HG03064 (cell line): ENCODE data around the gene GAP43.

Experiments
- ATAC-seq: cut with Tn5 transposase; IDR thresholded peaks from one replicate; pipeline ENCODE4 v1.9.1; 2021; ENCODE audit warnings: low read depth; ENCODE audit not compliant: unreplicated experiment

The GAP43 gene

DNA sequence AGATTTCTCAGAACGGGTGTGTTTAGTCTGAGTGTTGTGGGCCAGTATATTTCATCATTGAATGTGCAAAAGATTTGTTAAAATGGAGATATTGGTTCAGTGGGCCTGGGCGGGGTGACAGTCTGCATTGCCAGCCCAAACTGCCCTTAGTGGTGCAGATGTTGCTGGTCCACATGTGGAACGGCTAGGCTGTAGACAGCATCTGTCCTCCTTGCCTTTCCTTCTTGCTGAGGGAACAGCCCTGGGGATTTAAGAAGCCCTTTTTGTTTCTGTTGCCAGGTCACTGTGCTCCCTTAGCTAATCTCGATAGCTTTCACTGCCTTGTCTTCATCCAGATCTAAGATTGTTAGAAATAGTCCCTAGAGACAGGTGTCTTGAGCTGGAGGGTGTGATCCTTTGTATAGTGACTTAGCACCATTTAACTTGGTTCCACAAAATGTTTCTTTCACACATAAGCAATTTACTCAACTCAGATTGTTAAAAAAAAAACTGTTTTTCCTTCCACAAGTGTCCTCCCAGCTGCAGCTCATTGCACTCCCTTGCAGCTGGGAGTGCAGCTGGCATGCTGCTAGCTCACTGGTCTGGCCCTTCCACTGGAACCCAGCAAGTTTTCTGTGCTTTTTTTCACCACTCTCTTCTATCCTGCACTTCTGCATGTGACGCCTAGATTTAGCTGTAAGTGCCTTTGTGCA is 37.5 kb downstream of the GAP43 start:
- ATAC-seq: no peak

DNA sequence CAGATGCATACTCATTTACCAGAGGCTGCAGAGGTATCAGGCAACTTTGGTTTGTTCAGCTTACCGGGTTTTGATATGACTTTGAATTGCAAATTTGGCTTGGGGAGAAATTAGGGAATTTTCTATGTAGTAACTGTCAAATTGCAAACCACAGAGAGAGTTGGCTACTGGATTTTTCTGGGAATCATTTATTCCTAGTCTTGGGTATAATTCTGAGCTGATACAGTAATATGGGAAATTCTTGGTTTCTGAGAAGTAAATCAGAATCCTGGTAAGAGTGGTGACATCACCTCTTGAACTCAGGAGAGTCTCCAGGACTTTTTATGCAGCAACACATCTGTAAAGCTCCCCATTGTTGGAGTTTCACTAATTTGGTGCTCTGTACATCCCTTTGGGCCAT is 39.0 kb downstream of the GAP43 start:
- ATAC-seq: no peak

DNA sequence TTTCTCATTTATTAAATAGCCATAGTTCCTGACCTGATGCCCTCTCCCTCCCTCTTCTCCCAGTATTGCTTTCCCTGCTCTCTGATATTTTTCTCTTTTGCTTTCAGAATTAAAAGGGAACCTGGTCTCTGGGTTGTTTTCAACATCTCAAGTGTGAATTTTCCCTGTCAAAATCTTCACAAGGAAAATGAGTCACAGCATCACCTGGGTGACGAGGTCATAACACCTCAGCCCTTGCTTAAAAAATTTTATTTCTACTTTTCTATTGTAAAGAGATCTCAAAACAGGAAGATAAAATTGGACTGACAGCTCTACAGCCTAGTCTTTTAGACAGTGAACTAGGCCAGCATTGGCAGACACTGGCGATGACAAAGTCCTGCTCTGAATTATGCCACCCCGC is 40.1 kb downstream of the GAP43 start:
- no peak for ATAC-seq

DNA sequence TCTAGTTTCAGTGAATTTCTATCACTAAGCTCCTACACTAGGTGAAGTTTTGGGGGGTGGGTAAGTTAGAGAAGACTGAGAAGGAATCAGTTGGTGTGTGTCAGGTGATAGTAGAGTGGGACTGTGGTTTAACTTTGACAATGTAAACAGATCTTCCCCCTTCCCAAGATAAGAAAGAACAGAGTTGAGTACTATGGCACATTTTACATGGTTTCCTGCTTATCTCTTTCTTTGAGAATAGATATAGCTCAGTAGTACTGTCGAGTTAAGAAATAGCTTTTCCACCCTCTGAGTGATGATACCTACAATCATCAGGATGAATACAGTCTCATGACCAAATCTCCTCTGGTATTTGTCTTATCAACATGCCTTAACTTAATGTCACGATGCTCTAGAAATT is 42.8 kb downstream of the GAP43 start:
- ATAC-seq: no peak

DNA sequence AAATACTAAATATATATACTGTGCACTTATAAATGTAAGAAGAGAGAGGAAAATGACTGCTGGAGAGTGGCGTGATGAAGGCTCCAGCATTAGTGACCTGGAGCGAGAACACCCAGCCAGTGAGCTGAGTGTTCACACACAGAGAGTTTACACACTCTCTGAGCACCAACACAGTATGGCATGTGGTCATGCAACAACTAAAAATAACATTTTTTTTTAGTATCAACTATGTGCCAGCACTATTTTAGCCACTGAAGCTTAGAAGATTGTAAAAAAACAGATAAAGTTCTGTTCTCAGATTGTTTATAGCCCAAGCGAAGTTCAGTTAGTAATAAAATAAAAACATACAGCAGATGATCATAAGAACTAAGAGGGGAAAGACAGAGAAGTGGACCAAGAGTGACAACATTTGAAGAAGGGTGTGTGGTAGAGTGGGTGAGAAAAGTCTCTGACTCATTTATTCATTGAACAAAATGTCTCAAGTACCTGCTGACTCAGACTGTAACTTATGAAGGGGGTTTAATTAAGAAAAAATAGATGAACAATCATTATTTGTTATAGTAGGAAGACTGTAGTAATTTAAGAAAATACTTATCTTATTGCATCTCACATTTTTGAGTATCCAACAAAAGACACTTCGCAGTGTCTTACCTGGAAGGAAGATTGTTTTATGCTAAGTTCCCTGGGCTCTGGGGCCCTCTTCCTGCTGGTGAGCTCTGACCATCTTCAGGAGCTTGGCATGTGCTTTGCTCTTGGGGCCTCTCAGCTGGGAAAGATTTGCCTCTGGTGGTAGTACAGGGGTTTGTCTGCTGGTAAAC is 43.8 kb downstream of the GAP43 start:
- ATAC-seq: peak; percentile 71

DNA sequence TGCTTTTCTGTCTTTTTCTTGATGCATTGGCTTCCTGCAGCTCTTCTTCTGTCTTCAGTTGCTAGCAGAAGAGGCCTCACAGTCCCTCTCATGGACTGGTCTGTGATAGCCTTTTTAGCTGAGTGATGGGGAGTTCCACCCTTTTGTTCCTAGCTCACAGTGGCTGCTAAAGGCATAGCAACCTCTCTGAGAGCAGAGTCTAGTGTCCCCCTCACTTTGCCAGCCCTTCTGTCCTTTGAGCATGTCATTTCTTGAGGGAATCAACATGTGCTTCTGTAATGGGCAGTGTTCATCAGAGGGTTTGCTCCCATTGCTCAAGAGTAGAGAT is 44.4 kb downstream of the GAP43 start:
- ATAC-seq: peak; percentile 19

DNA sequence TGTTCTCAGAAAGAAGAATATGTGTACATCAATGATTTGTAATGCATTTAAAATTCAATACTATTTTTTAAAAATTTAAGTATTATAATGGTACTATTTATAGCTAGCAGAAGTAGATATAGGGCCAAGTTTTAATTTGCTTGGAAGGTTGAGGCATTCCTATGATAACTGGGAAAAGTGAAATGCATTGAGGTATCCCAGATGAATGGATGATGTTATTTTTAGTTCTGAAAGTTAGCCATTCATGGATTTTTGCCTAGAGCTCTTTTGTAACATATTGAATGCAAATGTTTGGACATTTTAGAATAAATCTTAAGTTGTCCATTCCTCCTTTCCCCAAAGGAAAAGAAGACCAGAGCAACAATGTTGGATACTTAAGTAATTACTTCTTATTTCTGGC is 47.6 kb downstream of the GAP43 start:
- ATAC-seq: no peak

DNA sequence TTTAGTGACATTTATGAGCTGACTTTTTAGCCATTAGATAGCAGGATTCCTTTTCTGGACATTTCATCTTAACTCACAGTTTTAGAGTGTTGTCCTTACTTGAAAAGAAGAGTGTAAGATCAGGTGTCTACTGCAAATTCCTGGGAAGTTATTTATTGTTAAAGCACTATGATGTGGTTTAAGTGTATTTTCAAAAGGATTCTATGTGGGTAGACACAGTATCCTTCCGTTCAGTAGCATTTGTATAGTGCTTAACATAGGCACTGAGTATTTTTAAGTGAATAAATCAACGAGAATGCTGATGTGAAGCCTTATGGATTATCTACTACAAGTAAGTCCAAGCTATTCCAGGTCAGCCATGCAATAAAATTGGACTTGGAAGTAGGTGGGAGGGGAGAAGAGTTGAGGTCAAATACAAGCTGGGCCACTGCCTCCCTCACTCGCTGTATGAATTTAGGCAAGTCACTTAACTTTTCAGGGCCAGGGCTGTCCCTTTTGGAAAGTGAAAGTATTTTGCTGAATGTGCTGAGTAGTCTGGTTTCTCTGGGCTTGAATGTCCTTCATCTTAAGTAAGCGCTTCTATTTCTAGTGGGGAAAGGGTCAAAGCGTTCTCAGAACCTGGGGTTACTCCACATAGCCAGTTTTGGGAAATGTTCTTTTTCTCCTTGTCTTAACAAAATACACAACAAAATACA is 48.6 kb downstream of the GAP43 start:
- no peak for ATAC-seq

DNA sequence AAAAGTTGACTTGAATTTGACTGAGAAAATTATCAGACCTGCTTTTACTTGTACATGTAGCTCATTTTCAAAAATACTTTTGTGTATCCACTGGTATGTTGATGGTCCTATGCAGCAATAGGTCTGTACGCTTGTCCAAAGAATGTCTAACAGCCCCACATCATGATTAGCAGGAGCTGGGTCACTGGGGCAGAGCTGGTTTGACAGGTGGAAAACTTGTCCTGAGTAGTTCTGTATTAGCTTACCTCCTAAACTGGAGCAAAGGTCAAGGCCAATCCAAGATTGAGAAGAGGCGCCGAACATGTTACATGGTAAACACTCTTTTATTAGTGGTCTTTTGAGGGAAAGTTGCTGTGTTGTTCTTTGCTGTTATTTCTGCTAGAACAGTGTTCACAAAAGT is 50.6 kb downstream of the GAP43 start:
- no peak for ATAC-seq

DNA sequence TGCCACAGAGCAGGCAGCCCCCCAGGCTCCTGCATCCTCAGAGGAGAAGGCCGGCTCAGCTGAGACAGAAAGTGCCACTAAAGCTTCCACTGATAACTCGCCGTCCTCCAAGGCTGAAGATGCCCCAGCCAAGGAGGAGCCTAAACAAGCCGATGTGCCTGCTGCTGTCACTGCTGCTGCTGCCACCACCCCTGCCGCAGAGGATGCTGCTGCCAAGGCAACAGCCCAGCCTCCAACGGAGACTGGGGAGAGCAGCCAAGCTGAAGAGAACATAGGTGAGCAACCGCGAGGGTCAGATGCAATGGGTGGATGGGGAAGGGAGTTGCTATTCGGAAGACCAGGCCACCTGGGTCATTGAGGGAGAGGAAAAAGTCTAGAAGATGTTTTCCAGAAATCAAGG is 53.0 kb downstream of the GAP43 start:
- no peak for ATAC-seq

DNA sequence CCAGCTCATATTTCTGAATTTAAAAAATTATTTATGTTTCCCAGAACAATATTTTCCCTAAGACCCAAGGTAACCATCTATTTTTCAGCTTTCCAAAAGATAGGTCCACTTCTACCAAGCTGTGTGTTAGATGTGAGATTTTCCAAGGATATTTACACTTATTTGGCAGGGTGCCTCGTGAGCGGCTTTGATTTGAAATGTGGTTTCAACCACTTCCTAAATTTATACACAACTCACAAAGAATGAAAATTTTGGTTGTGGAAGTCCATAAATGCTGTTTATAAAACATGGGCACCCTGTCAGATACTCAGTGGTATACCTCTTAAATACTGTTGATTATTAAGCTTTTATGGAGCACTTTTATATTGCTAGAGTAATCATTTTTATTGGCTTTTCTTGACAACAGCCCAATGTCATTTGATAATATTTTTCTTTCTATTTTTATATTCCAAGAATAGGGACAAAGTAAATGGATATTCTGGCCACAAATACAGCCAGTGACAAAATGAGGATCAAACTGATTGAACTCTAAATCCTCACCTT is 57.6 kb downstream of the GAP43 start:
- ATAC-seq: no peak

DNA sequence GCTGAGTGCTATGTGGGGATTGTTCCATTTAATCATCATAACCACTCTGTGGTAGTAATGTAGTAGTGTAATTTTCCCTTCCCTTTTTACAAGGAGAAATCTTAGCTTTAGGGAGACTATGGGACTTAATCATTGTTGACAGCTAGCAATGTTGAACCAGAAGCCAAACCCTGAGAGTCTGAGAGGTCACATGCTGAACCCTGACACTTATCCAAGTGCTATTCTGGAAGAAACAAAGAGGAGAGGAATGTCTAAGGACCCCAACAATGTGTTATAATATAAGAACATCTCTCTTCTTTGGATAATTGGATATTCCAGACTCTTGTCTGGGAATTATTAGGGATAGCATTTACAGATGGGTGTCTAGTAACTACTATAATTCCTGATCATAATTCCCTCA is 58.4 kb downstream of the GAP43 start:
- no peak for ATAC-seq

DNA sequence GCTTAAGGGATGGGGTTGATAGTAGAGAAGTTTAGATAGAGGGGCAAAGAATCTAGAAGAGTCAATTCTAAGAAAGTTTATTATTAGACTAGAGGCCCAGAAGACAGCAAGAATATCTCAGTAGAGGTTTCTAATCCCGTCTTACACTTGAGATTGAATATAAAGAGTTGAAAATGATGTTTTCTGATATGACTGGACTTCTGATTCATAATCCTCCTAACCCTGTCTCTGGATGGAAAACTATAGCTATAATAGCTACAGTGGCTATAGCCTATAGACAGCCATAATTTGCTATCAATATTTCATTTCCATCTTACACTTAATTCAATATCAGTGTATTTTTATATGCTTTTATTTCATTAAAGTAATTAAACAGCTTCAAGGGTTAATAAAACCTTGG is 60.0 kb downstream of the GAP43 start:
- ATAC-seq: no peak

DNA sequence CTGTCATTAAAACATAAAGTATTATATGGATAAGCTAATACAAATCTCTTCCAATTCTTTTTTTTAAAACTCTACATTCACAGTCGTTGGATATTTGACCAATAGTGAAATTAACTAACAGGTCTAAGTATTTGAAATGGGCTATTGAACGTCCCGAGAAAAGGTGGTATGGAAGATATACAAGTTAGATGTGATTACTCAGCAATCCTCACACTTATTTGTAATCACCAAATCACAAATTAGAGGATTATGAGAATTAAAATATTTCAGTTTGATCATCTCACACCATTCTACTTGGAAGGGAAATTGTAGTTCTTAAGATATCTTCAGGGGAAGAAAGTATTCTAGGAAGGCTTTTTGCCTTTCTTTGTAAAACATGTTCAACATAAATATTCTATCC is 60.5 kb downstream of the GAP43 start:
- ATAC-seq: no peak

DNA sequence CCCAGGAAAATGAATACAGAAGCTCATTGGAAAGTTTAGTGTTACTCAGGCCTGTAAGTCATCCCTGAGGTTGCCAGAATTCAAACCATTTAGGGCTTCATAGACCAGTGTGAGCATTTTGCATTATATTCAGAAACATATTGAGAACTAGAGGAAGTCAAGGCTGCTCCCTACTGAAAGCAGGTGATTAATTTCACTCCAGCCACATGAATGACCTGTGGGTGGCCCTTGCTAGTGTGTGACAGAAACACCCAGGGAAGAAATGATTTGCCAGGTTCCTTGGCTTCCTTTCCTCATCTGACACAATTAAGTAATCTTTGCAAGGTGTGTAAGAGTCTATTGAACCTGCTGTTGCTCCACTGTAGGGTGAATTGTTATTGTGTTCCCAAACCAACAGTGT is 61.8 kb downstream of the GAP43 start:
- no peak for ATAC-seq

DNA sequence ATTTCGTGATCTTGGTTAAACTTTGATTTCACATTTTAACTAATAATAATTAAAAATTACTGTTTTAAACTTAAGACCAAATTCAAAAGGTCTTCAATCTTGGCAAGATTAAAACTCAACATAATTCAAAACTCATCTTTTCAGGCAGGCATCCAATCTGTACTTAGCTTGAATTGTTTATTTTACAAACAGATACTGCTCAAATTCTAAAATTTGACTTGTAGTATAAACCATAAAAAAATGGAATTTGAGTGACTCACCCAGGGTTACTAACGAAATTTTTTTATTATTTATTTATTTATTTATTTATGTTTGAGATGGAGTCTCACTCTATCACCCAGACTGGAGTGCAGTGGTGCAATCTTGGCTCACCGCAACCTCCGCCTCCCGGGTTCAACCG is 64.4 kb downstream of the GAP43 start:
- ATAC-seq: no peak

DNA sequence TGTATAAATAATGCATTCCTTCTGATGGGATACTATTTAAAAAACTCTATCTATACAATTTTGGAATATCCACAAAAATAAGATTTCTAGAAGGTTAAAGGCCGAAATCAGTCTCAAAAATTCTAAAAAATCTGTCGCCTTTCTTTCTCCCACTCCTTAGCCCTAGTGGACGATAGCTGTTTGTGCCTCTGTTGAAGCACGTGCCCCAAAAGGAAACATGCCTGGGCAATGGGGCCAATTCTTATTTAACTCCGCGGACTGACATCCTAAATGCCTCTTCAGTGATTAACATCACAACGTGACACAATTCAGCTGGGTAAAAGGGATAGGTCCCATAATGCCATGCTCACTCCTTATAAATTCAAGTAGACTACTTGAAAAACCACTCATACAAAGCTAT is 65.1 kb downstream of the GAP43 start:
- no peak for ATAC-seq

DNA sequence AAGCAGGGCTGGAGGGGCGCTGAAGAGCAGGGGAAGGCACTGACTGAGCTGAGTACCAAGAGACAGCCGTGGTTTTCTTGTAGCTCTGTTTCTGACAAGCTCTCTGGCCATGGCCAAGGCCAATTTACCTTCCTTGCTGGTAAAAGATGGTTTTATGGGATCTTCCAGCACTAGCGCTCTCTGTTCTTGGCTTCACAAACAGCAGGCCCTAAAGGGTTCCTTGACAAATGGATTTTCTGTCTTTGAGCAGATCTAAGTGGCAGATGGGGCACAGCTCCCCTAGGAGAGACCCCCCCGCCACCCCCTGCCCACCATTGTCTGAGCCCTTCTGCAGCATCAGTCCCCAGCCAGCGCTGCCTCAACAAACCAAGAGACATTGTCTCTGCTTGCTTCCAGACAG is 66.6 kb downstream of the GAP43 start:
- ATAC-seq: no peak

DNA sequence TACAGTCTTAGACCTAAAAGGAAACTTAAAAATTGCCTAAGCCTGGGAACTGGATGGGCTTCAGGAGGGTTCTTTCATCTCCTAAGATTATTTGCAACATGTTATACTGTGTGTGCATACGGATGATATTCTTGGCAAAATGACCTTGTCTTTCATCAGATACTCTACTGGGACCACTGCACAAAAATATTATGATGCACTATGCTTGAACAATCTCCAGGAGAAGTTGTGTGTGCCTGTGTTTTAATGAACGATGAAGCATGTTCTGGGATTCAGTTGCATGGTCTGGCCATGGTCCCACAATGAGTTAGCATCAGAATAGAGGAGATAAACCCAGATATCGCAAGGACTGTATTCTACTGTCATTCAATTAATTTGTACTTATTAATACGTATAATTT is 68.7 kb downstream of the GAP43 start:
- ATAC-seq: no peak

DNA sequence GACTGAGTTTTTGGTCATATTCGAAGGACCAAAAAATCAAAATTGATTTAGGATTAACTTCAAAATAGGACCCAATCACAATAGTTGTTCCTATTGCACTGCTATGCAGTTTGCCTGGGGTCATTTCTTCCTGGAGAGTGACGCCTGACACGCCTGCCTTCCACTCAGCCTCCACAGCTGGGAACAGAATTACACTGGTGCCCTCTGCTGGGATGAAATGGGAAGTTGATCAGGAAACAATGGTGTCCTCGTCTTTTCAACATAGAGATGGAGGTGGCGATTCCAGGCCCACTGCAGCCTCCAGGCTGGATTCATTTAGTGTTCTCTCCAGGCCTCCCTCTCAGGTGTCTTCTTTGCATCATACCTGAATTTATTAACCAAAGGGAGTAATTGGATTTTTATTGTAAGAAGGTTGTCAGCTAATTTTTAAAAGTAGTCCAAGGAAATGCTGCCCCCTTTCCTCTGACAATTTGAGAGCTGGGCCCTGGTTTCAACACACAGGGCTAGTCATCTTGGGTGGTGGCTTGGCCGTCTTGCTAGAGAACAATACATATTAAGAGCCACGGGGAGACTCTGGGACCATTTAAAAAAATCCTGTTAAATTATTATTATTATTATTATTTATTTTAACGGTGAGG is 69.7 kb downstream of the GAP43 start:
- no peak for ATAC-seq

DNA sequence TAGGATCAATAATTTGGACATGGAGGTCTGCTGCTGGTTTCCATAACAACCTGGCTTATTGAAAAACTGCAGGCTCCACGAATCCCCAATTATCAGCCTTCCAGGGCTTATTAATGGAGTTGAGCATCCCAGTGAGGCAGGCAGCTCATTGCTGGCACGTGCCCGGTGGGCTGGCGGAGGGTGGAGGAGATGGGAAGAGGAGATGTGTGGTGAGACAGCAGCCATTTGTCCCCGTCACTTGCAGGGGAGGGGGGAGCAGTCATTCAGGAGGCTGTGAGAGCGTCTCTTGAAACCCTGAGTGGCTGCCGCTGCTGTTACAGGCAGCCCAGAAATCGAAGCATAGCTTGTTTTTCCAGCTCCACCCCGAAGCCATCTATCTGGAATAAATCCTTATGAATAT is 70.6 kb downstream of the GAP43 start:
- no peak for ATAC-seq
